ENCODE results near the gene PTGES3. TPM values are rescaled to one million over a fixed set of nuclear protein-coding genes. Genes with fewer than 3 reads are reported as not detected.

The PTGES3 gene
- total and polyA plus RNA-seq, 2 of the 8 experiments (the other 6 are each of a cell fraction or from before 2014, with no cell fraction given), result 111 to 464 TPM

DNA sequence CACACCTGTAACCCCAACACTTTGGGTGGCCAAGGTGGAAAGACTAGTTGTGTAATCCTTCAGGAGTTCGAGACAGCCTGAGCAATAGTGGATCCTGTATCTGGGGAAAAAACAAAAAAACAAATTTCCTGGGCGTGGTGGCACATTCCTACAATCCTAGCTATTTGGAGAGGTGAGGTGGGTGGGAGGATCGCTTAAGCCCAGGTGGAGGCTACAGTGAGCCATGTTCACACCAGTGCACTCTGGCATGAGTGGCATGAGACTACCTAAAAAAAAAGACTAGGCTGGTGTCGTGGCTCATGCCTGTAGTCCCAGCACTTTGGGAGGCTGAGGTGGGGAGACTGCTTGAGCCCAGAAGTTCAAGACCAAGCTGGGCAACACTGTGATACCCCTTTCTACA, 17.2 kb downstream of the PTGES3 start (continued):
- TF ChIP-seq GTF2F1 (IDR thresholded peaks at IDR 0.05; ENCODE audit: borderline replicate concordance, low read depth, low read length), result no peak
- no peak for TF ChIP-seq CHD1 (IDR thresholded peaks at IDR 0.05; ENCODE audit: low read depth, low read length)
- no peak for TF ChIP-seq CBX5 (IDR thresholded peaks at IDR 0.05; ENCODE audit: low read depth, low read length)
